Cardiac fibroblast (primary cell): Measurements from ENCODE around the gene NAALADL2.

Source experiments
- DNase-seq, 2 donors: peaks; one replicate each; pipeline versions ENCODE4 v3.0.0 to v3.0.0-alpha.2; 2010; ENCODE audit warnings: low read depth in 2 of 2
- H3K4me3 ChIP-seq, 2 donors: replicated peaks in 1 of 2; 1 replicate in 1 of 2; 2 replicates in 1 of 2; pipeline ENCODE4 v1.5.1; 2011; ENCODE audit warnings: low read depth in 2 of 2, low read length in 2 of 2, mild to moderate bottlenecking in 2 of 2, moderate library complexity in 1 of 2
- TF ChIP-seq, protein P1 (sequence below): IDR thresholded peaks from one replicate; pipeline ENCODE4 v1.5.1; 2011; ENCODE audit warnings: low read depth, mild to moderate bottlenecking, low read length, inconsistent platforms

The NAALADL2 gene

DNA sequence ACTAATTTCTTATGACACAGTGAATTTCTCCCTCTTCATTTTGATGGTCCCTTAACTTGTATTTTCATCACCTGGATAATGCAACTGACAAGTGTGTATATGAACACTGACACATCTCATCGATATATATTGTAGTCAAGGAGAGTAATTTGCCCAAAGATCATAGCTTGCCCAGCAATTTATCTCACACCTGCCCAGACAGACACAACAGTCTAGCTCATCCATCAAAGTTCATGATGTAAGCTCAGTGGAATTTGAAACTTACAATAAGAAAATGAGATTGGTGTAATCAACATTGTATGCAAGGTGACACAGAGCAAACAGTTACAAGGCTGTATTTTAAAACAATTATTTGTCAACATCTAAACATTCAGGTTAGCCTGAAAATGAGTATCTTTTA lies 805.8 kb downstream of the NAALADL2 start:
- no peak overlapping the region for H3K4me3 ChIP-seq
- no peak for DNase-seq
- TF ChIP-seq, protein P1, sequence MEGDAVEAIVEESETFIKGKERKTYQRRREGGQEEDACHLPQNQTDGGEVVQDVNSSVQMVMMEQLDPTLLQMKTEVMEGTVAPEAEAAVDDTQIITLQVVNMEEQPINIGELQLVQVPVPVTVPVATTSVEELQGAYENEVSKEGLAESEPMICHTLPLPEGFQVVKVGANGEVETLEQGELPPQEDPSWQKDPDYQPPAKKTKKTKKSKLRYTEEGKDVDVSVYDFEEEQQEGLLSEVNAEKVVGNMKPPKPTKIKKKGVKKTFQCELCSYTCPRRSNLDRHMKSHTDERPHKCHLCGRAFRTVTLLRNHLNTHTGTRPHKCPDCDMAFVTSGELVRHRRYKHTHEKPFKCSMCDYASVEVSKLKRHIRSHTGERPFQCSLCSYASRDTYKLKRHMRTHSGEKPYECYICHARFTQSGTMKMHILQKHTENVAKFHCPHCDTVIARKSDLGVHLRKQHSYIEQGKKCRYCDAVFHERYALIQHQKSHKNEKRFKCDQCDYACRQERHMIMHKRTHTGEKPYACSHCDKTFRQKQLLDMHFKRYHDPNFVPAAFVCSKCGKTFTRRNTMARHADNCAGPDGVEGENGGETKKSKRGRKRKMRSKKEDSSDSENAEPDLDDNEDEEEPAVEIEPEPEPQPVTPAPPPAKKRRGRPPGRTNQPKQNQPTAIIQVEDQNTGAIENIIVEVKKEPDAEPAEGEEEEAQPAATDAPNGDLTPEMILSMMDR = no peak

DNA sequence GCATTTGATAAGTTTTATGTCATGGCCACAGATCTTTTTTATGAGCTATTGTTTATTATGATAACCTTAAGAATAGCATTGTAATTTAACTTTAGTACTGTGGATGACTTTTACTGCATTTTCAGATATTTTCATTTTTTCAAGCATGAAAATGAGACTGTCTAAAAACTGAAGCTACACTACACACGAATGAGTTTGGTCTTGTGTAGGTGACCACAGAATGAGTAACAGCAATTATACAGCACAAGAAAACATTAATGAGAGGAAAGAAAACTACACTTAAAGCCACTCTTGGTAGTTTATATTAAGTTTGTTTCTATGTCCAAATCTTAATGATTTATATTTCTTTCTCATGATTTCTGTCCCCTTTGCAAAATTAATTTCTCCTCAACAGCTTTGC lies 809.2 kb downstream of the NAALADL2 start:
- TF ChIP-seq, protein P1 = no peak
- no peak for DNase-seq
- H3K4me3 ChIP-seq = no peak overlapping the region

DNA sequence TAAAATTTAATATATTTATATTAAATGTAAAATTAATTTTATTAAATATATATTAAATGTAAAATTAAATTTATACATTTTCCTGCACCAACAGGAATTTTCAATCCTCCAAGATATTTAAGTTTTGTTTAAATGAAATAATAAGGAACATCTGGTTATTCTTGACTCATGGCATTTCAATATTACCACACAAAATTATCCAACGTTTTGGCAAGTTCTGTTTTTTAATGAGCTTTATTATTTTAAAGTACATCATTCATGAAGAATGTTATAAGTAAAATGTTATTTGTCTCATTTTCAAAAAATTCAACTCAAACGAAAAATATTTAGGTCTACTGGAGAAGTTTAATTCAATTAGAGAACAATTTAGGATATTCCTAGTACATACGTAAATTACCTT lies 811.4 kb downstream of the NAALADL2 start:
- TF ChIP-seq, protein P1 = no peak
- peak in 1 of 2 donors; percentile 52 for DNase-seq
- H3K4me3 ChIP-seq = no peak overlapping the region

DNA sequence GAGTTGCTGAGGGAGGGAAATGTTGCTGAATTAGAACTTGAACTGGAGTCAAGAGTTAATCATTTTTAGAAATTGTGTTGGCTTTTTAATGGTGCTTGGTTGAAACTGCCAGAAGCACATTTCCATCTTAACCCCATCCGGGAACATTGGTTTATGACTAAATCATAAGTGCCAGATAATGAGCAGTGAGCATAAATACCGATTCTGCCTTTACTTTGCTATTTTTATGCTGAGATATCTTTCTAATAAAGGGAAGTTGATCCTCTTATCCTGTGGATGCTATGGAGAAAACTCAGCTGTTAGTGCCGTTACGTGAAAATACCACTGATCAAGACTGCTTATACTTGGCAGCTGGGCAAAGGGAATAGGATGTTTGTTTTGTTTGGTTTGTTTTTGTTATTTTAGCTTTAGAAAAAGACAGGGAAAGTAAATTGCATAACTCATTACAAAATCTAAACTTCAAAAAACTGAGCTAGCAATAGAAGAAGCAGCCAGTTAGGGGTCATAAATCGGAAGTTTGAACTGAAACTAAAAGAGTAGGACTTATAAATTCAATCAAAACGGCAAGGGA lies 813.1 kb downstream of the NAALADL2 start:
- H3K4me3 ChIP-seq = peak overlapping the region; percentile 25 to 46
- TF ChIP-seq, protein P1 = no peak
- peak; percentile 33 to 59 for DNase-seq

DNA sequence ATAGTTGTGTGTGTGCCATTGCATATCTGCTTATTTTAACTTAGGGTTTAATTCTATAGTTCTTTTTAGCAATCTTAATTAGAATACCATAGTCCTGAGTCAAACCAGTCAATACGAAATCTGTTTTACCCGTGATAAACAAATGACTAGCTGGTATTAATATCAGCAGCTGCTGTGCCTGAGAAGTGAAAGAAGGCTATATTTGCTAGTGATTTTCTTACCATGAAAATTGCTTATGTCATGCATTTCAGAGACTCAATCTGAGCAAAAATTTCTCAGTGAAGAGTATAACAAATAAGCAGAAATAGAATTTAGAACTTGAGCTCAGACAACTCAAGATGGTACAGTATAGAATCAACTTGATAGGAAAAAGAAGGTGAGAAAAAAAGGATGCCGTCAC lies 820.4 kb downstream of the NAALADL2 start:
- TF ChIP-seq, protein P1 = no peak
- DNase-seq = no peak
- H3K4me3 ChIP-seq = no peak overlapping the region

DNA sequence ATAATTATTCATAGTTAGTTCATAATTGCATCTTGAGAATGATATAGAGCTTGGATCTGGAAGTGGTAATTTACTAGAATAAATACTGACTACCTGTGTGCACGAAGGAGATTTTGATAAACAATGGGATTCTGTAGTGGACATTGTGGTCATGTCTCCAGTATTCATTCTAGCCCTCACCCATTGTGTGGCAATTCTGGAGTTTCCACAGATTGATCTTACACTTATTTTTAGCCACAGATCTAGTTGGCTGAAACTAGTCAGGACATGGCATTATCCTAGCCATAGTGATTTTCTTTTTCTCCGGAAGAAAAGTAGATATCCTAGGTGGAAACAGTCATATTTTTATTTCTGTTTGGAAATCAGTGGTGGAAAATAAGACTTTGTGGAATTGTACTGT lies 833.1 kb downstream of the NAALADL2 start:
- H3K4me3 ChIP-seq = no peak overlapping the region
- peak in 1 of 2 donors; percentile 48 for DNase-seq
- TF ChIP-seq, protein P1 = no peak

DNA sequence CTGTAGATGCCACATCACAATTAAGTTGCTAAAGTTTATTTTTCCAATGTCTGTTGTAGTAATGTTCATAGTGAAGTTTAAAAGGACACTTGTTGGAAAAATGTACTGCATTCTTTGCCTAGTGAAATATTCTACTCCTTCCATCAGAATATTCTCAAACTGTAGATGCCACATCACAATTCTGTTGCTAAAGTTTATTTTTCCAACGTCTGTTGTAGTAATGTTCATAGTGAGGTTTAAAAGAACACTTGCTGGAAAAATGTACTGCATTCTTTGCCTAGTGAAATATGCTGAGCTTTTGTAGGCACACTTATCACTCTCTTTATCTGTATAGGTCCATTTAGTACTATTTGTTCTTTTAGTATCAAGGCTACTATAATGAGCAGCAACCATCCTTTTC lies 836.1 kb downstream of the NAALADL2 start:
- TF ChIP-seq, protein P1 = no peak
- DNase-seq = no peak
- H3K4me3 ChIP-seq = no peak overlapping the region
